Renal pelvis (tissue), 4 donors: ENCODE data around the gene C19orf85. TPM values are rescaled to one million over a fixed set of nuclear protein-coding genes. Genes with fewer than 3 reads are reported as not detected.
"Not testable (repeated sequence)": the region's sequence is repeated elsewhere in the genome, so short reads cannot be mapped to it uniquely, and the experiment has no call there.

Source experiments
- DNase-seq: peaks from one replicate; pipeline ENCODE4 v3.0.0-alpha.2; 2013
- polyA plus RNA-seq, 3 donors: library from polyadenylated mRNA; unstranded; fragments of 120-200 nt; gene quantifications; one replicate each; pipeline ENCODE4 v1.2.1, GENCODE V29; 2013; ENCODE audit not compliant: insufficient read length in 3 of 3

Gene C19orf85
- polyA plus RNA-seq, 3 donors: not detected

DNA sequence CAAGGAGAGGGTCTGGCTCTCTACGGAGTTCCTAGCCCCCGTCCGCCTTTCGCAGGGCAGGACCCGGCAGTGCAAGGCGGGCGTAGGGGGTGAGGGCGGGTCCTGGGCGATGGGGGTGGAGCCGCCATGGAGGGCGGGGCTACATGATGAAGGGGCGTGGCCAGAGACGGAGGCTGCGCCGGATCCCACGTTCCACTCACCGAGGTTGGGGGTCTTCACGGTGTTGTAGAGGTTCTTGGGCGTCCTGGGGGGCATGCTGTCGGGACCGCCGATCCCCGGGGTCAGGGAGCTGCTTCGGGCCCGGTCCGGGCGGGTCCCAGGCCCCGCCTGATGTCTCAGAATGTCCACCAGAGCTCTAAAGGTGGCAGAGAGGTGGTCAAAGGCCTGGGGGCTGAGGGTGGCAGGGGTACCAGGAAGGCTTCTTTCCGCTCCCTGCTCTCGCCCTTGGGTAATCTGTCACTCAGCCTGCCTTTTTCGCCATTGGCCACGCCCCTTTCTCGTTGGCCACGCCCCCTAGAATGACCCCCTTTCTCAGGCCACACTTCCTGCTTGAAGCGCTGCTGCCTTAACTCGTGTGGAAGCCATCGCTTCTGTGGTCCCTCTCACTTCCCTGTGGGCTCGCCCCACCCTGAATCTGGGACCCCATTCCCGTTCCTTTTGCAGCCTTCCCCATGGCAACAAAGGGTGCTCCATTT lies 24.0 kb downstream of the C19orf85 start:
- DNase-seq: no peak

DNA sequence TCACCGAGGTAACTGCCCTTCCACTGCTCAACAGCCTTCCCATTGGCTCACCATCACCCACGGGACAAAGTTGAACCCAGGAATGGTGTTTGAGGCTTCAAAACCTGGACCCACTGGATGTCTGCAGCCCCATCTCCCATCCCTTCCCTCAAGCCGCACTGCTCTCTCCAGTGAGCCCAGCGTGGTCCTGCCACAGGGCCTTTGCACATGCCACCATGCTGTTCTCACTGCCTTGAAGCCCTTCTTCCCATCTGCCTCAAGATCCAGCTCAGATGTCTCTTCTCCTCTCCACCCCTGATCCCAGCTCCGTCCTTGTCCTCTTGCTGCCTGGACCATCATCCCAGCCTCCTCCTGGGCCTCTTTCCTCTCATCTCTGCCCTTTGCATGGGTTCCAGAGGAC lies 25.5 kb downstream of the C19orf85 start:
- DNase-seq: no peak

DNA sequence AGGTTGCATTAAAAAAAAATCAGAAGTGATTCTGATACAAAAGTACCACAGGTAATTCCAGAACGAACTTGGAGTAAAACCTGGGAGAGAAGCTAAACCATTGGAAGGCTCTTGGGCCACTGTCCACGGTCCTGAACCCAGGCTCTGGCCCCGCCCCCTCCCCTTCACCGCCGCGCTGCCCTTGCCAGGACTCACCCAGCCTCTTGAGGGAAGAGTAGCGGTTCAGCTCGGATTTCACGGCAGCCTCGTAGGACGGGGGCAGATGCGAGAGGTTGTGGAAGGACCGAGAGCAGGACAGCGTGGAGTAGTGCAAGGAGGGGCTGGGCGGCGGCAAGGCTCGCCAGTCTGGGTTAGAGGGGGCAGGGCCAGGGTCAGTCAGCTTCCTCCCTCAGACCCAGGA lies 27.1 kb downstream of the C19orf85 start:
- DNase-seq: peak; percentile 77

DNA sequence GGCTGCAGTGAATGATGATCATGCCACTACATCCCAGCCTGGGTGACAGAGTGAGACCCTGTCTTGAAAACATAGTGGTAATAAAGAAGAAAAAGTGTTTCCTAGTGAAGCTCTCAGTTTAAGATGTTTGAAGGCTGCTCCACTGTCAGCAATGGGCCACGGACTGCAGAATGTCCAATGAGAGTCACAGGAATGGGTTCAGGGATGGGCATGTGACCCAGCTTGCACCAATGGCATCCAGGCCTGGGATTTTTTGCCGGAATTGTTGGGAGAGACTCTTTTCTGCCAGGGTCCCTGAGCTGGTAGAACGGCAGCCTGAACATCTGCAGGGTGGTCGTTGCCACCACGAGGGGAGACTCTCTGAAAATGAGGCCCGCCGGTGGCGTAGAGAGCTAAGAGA lies 27.7 kb downstream of the C19orf85 start:
- no peak for DNase-seq

DNA sequence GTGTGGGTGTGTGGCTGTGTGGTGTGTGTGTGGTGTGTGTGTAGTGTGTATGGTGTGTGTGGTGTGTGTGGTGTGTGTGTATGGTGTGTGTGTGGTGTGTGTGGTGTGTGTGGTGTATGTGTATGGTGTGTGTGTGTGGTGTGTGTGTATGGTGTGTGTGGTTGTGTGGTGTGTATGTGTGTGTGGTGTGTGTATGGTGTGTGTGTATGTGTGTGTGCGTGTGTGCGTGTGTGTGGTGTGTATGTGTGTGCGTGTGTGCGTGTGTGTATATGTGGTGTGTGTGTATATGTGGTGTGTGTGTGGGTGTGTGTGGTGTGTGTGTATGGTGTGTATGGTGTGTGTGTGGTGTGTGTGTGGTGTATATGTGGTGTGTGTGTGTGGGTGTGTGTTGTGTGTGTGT lies 29.5 kb downstream of the C19orf85 start:
- DNase-seq: no peak

DNA sequence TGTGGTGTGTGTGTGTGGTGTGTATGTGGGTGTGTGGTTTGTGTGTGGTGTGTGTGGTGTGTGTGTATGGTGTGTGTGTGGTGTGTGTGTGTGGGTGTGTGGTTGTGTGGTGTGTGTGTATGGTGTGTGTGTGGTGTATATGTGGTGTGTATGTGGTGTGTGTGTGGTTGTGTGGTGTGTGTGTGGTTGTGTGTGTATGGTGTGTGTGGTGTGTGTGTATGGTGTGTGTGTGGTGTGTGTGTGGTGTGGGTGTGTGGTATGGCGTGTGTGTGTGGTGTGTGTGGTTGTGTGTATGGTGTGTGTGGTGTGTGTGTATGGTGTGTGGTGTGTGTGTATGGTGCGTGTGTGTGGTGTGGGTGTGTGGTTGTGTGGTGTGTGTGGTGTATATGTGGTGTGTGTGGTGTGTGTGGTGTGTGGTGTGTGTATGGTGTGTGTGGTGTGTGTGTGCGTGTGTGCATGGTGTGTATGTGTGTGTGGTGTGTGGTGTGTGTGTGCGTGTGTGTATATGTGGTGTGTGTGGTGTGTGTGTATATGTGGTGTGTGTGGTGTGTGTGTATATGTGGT lies 30.1 kb downstream of the C19orf85 start:
- DNase-seq: no peak

GRCh38 chr19:55433292-55433691 lies 31.3 kb downstream of the C19orf85 start:
- DNase-seq: no peak

DNA sequence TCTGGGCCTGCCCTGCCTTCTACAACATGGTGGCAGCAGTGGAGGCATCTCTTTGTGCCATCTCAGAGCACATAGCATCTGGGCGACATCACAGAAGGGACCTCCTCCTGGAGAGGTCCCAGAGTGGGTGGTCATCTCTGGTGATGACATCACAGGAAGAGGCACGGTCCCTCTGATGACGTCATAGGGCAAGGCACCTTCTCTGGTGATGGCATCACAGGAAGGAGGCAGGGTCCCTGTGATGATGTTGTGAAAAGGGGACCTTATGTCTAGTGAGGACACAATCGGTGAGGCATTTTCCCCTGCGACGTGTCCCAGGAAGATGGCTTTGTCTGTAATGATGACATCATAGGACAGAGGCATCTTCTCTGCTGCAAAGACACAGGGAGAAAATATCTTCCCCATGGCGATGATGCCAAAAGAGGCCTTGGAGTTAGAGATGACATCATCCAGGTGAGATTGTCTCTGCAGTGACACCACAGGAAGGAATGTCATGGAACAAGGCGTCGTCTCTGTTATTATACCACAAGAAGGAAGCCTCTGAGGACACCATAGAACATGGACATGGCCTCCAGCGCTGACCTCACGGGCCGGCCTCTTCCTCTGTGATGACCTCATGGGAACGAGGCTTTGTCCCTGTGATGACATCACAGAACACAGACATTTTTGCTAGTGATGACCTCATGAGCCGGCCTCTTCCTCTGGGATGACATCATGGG lies 32.2 kb downstream of the C19orf85 start:
- no peak for DNase-seq

DNA sequence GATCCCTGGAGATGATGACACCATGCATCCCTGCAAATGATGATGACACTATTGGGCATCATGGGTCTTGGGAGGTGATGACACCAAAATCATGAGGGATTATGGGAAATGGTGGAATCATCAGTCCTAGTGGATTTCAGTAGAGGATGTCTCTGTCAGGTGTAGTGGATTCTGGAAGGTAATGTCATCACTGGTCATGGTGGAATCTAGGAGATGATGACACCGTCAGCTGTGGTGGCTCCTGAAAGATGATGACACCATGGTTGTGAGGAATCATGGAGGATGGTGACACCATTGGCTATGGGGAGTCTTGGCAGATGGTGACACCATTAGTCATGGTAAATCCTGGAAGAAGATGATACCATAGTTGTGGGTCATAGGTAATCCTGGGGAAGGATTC lies 33.4 kb downstream of the C19orf85 start:
- no peak for DNase-seq

DNA sequence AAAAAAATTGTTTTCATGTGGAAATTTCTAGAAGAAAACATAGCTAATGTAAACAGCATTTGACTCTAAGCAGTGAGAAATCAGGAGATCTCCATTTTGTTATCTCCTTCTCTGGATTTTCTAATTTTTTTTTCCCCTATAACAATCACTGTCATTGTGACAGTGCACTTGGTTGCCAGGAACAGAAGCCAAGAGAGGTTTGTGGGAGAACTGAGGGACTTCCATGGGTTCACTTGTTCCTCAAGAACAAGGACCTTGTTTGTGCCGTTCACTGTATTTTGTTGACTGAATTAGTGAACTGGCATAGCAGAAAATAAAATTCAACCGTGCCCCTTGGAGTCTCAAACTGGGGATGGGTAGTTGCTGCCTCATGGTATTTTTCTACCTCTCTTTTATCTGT lies 38.5 kb downstream of the C19orf85 start:
- DNase-seq: no peak

GRCh38 chr19:55424518-55424917 lies 40.0 kb downstream of the C19orf85 start:
- no peak for DNase-seq

GRCh38 chr19:55423225-55424005 lies 41.1 kb downstream of the C19orf85 start:
- DNase-seq: no peak

- not testable (repeated sequence) for DNase-seq
These were observed 43.3 kb downstream of the C19orf85 start for GRCh38 chr19:55421281-55421680.

DNA sequence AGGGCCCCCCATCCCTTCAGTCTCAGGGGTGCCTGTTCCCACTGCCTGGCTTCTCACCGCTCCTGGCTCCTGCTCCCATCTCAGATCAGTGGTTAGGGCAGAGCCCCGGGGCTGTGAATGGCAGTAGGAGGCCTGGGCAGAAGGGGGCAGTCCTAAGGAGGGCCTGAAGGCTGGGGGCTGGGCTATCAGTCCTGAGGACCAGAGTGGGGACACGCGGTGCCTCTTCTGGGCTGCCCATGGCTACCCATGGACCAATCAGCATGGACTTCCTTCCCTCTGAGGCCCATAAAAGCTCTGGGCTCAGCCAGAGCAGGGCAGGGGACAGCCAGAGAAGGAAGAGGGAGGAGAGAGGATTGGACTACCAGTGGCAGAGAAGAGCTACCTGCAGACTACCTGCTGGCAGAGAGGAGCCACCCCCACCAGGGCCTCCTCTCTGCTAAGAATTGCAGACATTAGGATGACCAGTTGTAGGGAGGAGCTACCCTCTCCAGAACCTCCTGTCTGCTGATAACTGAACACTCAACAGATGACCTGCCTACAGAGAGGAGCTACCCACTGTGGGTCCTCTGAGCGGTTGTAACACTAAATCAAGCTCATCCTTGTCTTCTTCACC lies 44.8 kb downstream of the C19orf85 start:
- DNase-seq: no peak

DNA sequence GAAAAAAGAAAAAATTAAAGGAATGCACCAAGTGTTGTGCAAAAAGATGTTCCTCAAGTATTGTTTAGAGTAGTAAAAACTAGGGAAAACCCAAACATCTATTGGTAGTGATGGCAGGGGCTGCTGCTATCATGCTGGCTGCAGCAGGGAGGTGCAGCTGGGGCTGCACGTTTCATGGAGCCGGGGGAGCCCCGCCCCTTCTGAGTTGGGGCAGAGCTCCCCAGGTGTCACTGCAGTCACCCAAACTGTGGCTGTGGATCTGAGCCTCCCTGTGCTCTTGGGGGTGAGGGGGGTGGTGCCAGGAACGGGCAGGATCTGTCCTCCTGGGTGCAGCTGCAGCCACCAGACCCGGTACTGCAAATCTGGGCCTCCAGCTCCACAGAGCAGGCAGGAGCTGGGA lies 45.4 kb downstream of the C19orf85 start:
- DNase-seq: no peak

DNA sequence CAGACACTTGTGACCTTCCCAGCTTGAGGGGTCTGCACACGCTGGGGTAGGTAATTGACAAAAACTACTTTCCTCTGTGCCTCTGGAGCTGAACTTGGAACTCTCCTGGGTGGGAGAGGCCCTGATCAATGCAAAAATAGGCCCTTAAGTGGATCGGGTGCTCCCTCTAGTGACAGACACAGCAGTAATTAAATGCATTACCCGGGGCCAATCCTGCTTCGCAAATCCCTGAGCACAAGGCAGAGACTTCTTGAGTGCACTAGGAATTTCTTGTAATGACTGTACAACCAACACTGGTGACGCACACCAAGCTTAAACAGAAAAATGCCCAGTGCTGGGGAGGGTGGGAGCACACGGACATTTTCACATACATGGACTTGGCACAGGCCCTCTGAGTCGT lies 46.4 kb downstream of the C19orf85 start:
- peak; percentile 82 for DNase-seq

Other genes with a start within 250 kb of the C19orf85 start
- gene TMEM86B, start 236.0 kb downstream of the C19orf85 start, polyA plus RNA-seq: 1 to 10 TPM; 4.4 to 6.5 (median 4.6) TPM
- 10 to 100 TPM; 48.3 to 52.8 (median 52.6) TPM for gene PPP6R1, start 205.7 kb downstream of the C19orf85 start, polyA plus RNA-seq
- gene HSPBP1, start 184.6 kb downstream of the C19orf85 start, polyA plus RNA-seq: 10 to 100 TPM; 36.4 to 49.5 (median 42.5) TPM
- 10 to 100 TPM; 11.5 to 18.7 (median 16.5) TPM for gene BRSK1, start 180.8 kb downstream of the C19orf85 start, polyA plus RNA-seq
- gene TMEM150B, start 139.4 kb downstream of the C19orf85 start, polyA plus RNA-seq: 1 to 10 TPM; 1.4 to 1.6 (median 1.6) TPM
- 10 to 100 TPM; 21.5 to 37.2 (median 33.0) TPM for gene KMT5C, start 124.9 kb downstream of the C19orf85 start, polyA plus RNA-seq
- gene COX6B2, start 110.0 kb downstream of the C19orf85 start, polyA plus RNA-seq: 1 to 10 TPM in 2 of 3 donors, under 1 TPM in 1; 0.97 to 2.0 (median 1.3) TPM
- gene GARIN5B, start 101.5 kb downstream of the C19orf85 start, polyA plus RNA-seq: under 1 TPM; 0.13 to 0.31 (median 0.14) TPM
- 1 to 10 TPM; 1.2 to 2.0 (median 1.5) TPM for gene IL11, start 94.3 kb downstream of the C19orf85 start, polyA plus RNA-seq
- under 1 TPM; 0.41 to 0.81 (median 0.55) TPM for gene TMEM190, start 87.9 kb downstream of the C19orf85 start, polyA plus RNA-seq
- gene TMEM238, start 80.5 kb downstream of the C19orf85 start, polyA plus RNA-seq: 1 to 10 TPM in 1 of 3 donors, under 1 TPM in 2; 0.61 to 1.2 (median 0.91) TPM
- 1,000 to 10,000 TPM; 1,015 to 1,277 (median 1,113) TPM for gene RPL28, start 78.8 kb downstream of the C19orf85 start, polyA plus RNA-seq
- gene UBE2S, start 57.0 kb downstream of the C19orf85 start, polyA plus RNA-seq: 10 to 100 TPM; 45.2 to 74.8 (median 57.4) TPM
- gene SHISA7, start 21.5 kb downstream of the C19orf85 start, polyA plus RNA-seq: under 1 TPM; 0.10 to 0.31 (median 0.26) TPM
- gene ISOC2, start 3.1 kb downstream of the C19orf85 start, polyA plus RNA-seq: 10 to 100 TPM; 42.6 to 52.1 (median 50.0) TPM
- gene ZNF628, start 11.9 kb upstream of the C19orf85 start, polyA plus RNA-seq: 1 to 10 TPM; 5.1 to 6.8 (median 5.2) TPM
- gene NAT14, start 20.4 kb upstream of the C19orf85 start, polyA plus RNA-seq: 10 to 100 TPM; 45.7 to 58.9 (median 58.8) TPM
- gene SSC5D, start 23.7 kb upstream of the C19orf85 start, polyA plus RNA-seq: 1 to 10 TPM; 1.6 to 4.1 (median 2.1) TPM
- gene SBK2, start 72.4 kb upstream of the C19orf85 start, polyA plus RNA-seq: 1 to 10 TPM in 2 of 3 donors, under 1 TPM in 1; 0.99 to 2.3 (median 1.5) TPM
- gene SBK3, start 80.8 kb upstream of the C19orf85 start, polyA plus RNA-seq: under 1 TPM in 2 of 3 donors, not detected in 1; 0.11 to 0.44 TPM
- gene ZNF579, start 116.1 kb upstream of the C19orf85 start, polyA plus RNA-seq: 10 to 100 TPM; 21.5 to 23.7 (median 22.9) TPM
- 10 to 100 TPM; 25.2 to 27.9 (median 25.6) TPM for gene FIZ1, start 134.8 kb upstream of the C19orf85 start, polyA plus RNA-seq
- 10 to 100 TPM; 10.5 to 13.2 (median 12.4) TPM for gene ZNF524, start 135.5 kb upstream of the C19orf85 start, polyA plus RNA-seq
- 10 to 100 TPM in 2 of 3 donors, 1 to 10 TPM in 1; 9.9 to 13.5 (median 11.6) TPM for gene ZNF865, start 140.9 kb upstream of the C19orf85 start, polyA plus RNA-seq
- gene ZNF784, start 159.8 kb upstream of the C19orf85 start, polyA plus RNA-seq: 10 to 100 TPM; 13.6 to 15.9 (median 13.9) TPM
- gene ZNF580, start 176.3 kb upstream of the C19orf85 start, polyA plus RNA-seq: 10 to 100 TPM; 55.8 to 60.5 (median 57.3) TPM
- gene ZNF581, start 178.9 kb upstream of the C19orf85 start, polyA plus RNA-seq: 10 to 100 TPM; 28.3 to 35.1 (median 32.8) TPM
- gene CCDC106, start 183.5 kb upstream of the C19orf85 start, polyA plus RNA-seq: 10 to 100 TPM; 28.0 to 30.2 (median 28.2) TPM
- gene U2AF2, start 190.3 kb upstream of the C19orf85 start, polyA plus RNA-seq: 100 to 1,000 TPM; 198 to 235 (median 219) TPM
- 100 to 1,000 TPM; 123 to 173 (median 140) TPM for gene EPN1, start 210.5 kb upstream of the C19orf85 start, polyA plus RNA-seq